NT2/D1 (cell line): ENCODE data around the gene L3MBTL3.

ENCODE experiments used
- YY1 ChIP-seq: IDR thresholded peaks from 2 replicates; pipeline ENCODE4 v1.6.1; 2011; ENCODE audit not compliant: insufficient read length, insufficient read depth
- ZNF274 ChIP-seq: IDR thresholded peaks from 2 replicates; pipeline ENCODE4 v1.6.1; 2011; ENCODE audit warnings: mild to moderate bottlenecking, low read depth, low read length

DNA sequence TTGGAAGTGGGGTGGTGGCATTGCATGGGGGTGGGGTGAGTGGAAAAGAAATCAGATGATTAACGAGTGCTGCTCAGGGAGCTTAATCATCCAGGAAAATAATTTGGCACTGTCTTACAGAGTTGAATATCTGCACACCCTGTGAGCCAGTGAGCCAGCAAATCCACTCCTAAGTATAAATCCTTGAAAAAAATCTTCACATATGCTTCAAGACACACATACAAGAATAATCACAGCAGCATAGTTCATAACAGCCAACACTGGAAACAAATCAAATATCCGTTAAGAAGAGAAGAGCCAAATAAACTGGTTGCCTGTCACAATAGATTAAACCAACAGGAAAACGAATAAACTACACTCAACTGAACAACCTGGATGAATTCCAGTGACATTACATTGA lies 141.6 kb downstream of the L3MBTL3 start:
- TF ChIP-seq ZNF274 (no peak), YY1 (no peak)
